Superior temporal gyrus (tissue), 1 donor: ENCODE results near the gene ADAMTS9.
"Not testable (repeated sequence)": the region's sequence is repeated elsewhere in the genome, so short reads cannot be mapped to it uniquely, and the experiment has no call there.

Source experiments
- DNase-seq: peaks from one replicate; pipeline ENCODE4 v3.0.0-alpha.2; 2016; ENCODE audit errors: extremely low spot score

ADAMTS9 gene

DNA sequence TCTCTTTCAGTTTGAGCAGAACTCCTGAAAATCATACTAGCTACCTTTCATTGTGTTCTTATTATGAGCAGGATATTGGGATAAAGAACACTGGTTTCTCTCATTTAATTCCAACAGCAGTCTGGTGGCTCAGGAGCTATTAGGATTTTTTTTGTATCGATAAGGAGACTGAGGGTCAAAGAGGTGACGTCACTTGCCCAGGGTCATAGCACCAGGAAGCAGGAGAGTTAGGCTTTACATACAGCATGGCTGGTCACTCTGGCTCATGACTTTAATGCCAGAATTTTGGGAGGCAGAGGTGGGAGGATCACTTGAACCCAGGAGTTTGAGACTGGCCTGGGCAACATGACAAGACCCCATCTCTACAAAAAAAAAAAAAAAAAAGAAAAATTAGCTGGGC lies 113.6 kb downstream of the ADAMTS9 start:
- DNase-seq: no peak

DNA sequence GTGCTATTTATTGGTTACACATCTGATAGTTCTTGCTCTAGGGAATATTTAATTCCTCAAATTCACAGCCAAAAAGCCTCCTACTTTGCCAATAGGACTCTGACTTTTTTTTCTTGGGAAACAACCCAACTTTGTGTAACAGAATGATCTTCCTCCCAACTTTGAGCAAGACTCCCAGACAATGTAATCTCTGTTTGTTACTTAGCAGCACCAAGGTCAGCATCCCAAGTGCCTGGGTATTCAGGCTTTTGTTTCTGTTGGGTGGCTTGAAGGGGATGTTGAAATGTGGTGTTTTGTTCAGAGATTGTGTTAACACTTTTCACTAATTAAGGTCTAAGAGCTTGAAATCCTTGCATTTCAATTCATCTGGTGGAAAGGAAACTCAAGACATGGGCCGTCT lies 115.8 kb downstream of the ADAMTS9 start:
- DNase-seq: no peak

DNA sequence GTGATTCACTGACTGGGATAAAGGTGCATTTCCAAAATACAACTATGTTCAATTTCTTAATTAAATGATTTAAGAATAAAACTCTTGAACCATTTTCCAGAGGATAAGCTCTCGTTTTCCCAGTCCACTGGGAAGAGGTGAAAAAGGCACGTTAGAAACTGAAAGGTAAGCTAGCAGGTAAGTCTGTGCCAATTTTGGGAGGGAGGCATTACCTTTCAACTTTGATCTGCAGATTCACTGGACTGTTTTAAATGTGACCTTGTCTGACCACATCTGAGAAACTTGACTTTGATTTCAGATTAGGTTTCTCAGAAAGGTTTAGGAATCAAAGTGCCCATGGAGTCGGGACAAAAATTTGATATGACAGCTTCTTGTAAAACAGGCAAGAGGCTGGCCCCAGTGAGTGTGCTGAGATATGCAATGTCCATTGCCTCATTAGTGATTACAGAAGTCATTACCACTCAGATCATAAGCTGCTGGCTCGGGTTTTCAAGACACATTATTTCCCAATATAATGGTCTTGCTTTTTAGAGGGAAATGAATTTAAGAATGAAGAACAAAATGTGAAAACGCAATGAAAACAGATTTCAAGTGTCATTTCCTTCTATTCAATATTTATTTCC lies 118.8 kb downstream of the ADAMTS9 start:
- DNase-seq: no peak

DNA sequence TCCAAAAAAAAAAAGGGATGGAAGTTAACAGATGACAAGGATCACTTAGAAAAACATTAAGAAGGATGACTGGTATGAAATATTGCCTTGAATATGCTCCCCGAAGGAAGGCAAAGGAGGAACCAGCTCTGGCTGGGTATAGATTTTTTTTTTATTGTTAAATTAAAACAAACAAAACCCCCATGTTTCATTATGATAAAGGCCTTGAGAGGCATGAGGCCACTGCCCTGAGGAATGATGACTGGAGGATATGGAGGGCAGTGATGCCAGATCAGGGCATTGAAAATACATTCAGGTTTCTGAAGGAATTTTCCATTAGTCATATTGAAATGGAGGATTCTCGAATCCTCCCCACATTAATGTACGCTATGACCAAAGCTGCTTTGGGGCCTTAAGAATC lies 120.9 kb downstream of the ADAMTS9 start:
- no peak for DNase-seq

DNA sequence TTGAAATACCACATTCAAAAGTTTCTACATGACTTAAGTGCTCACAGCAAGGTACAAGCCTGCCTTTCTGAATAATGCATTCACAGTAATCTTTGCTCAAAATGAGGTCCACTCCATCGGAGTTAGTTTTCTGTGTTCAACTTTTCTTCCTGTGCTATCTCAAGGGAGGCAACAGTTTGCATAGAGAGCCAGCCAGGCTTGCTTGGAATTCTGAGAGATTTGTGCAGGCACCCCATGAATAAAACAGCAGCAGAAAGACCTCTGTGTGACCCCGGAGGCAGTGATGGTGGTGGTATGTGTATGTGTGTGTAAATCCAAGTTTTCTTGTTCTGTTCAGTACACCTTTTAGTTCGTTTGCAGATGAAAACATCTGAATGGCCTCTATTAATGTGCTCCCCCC lies 124.0 kb downstream of the ADAMTS9 start:
- DNase-seq: no peak

DNA sequence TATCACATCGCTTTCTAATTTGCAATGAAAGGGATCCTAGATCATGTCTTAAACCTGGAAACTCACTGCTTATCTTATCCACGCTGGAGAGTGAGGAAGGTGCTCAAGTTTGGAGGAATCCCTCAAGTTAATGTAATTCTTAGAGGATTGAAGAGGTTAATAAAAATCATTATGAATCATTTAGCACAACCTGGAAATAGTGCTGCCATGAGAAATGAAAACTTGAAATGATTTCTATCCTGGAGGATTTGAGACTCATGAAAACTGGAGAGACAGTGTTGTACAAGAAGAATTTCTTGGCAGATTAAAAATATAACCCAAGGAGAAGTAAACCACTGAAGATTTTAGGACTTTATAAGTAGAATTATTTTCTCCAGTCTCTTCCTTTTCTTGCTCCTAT lies 125.9 kb downstream of the ADAMTS9 start:
- DNase-seq: no peak

DNA sequence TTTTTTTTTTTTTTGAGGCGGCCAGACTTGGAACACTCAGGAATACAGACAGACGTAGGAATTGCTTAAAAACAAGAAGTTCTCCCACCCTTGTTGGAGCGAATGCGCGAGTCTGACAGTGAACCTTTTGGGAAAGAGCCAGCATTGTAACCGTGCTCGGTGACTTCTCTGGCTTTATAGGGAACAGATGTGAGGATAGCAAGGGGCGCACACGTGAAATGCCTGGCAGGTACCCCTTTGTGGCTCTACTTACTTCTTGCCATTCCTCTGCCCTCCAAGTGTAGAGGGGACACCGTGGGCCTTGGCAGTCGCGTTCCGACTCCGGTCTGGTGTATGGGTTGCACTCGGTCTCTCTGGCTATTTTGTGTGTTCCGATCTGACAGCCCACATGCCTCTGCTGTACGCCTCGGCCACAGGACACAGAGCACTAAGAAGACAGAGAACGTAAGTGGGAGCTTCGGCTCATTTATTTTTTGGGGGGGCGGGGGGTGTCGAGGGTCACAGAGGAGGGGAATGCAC lies 126.4 kb downstream of the ADAMTS9 start:
- no peak for DNase-seq

DNA sequence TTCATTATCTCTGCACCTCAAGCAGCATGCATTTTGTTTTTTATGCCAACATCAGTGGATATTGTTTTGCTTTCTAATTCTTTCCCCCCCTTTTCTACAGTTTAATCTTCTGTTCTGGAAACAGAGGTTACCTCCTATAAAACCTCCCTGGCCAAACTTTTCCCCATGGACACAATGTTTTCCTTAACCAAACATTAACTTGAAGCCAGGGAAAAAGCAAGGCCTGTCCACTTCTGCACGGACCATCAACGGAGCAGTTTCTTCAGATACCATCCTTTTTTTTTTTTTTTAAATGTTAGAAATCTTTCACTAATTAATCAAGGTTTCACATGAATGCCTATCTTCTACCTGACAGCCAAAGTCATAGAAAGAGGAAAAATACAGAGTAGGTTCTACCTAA lies 127.0 kb downstream of the ADAMTS9 start:
- no peak for DNase-seq

DNA sequence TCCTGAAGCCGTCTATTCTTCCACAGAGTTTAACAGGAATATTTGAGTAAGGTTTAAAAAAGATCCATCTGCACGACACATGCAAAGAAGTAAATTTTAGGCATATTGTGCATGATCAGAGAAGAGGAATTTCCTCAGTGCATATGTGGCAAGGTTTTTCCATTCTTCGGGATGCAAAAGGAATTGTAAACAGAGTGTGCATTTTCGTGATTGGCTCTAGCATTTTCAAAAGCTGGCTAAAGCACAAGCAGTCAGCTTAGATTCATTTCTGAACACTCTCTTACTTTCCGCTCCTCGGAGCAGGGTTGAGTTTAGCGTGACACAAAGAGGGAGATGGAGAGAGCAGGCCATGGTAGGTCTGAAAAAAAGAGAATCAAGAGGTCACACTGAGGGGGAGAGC lies 128.2 kb downstream of the ADAMTS9 start:
- no peak for DNase-seq

DNA sequence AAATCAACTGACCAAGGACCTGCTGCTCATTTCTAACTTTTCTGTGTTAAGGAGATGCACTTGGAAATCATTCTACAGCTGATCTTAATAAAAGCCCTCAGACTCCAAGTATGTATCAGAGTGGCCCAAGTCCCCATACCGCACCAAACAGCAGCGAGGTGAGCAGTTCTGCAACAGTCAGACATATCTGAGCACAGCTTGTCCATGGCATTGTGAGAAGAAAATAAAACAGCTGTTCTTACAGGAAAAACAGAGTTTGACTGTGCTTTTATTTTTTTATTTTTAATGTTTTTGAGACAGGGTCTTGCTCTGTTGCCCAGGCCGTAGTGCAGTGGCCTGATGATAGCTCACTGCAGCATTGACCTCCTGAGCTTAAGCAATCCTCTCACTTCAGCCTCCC lies 131.8 kb downstream of the ADAMTS9 start:
- DNase-seq: no peak

DNA sequence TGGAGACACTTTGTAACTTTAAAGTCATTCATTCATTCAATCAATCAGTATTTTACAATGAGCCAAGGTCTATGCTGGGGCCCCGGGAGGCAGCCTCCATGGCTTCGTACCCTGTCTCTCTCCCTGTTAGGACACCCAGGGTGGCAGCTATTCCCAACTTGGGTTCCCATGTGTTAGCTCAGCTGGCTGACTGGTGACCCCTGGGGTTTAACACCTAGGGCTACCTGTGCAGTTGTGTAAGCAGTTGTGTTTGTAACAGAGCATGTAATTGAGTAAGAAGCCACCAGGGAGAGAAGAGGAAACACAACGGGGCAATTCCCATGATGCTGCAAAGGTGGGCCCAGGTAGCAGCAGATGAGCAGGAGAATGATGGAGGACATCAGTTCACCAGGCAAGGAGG lies 132.4 kb downstream of the ADAMTS9 start:
- no peak for DNase-seq

DNA sequence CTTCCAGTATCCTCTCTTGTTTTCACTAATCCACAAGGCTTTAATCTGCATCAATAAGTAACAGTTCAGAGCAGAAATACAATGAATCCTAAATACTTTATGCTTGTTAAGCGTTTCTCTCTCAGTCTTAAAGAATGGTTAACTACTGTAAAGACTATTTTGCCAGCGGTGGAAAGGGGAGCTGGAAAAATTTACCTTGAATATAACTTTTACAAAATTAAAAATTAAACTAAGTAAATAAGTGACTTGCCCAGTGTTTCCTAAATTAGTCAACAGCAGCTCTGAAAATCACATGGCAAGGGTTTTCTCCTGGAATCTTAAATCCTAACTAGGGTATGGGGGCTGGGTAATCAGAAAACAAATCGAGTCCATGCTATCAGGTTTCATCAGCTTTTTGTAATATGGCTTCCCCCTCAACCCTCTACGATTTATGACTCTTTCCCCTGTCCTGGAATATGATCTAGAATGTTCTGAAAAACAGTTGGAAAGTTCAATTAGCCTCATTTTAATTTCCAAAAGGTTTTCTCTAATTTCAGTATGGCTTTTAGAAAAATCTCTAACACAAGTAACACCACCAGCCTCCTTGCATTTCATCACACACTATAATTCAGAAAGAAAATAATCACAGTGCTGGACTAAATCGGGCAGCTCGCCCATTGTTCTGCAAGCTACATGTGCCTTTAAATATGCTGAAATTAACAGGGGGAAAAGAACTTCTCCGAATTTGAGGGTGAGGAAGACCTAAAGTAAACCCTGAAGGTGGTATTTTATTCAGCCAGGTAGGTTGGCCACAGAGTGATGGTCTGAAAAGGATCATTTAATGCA lies 133.5 kb downstream of the ADAMTS9 start:
- DNase-seq: no peak

DNA sequence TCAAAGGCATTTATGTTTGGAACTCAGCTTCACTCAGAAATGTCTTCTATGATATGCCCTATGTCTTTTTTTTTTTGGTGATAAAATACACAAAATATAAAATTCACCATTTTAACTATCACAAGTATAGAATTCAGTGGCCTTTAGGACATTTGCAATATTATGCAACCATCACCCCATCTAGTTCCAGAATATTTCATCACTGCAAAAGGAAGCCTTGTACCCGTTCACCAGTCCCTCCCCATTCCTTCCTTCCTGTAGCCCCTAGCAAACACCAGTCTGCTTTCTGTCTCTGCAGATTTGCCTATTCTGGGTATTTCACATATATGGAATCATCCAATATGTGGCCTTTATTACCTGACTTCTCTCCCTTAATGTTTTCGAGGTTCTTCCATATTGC lies 134.8 kb downstream of the ADAMTS9 start:
- DNase-seq: no peak

DNA sequence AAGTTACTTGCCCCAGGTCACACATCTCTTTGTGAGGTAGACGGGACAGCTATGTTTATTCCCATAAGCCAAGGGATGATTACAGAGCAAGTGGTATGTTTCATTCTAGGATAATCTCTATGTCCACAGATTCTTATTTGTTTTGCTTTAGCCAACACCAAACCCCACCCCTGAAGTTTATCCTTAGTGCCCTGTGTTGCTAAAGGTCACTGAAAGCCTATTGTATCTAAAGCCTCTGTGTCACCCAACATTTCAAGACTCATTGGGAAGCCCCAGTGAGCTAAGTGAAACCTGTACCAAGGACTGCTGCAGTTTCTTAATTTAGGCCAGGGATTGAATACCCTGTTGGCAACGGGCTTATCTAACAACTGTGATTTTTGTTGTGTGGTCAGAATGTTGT lies 135.6 kb downstream of the ADAMTS9 start:
- no peak for DNase-seq

DNA sequence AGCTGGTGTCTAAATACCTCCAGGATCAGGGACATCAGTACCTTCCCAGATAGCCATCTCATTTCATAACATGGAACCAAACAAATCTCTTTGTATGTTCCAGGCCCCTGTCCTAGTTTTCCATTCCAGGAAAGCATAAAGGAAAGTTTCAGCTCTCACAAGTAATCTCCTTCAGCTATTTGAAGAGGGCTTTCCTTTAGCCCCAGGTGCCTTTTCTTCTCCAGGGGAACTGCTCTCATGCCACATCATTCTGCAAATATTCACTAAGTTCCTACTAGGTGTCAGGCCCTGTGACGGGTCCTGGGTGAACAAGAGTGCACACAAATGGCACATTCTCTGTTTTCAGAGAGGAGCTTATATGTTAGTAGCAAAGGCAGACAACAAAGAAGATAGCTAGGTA lies 136.1 kb downstream of the ADAMTS9 start:
- no peak for DNase-seq

DNA sequence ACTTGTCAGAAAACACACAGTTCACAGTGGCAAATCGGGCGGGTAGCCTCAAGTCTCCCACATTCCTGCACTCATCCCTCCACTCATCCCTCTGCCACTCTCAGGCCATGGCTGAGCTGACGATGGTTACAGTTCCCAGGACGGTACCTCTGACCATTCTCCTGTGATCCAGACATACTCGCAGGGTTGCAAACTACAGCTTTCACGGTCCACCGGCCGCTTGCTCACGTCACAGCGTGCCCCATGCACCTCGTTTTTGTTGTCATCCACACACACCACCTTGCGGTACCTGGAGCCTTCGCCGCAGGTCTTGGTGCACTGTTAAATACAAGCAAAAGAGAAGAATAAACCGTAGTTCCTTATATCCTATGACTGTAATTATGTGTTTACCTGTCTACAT lies 137.1 kb downstream of the ADAMTS9 start:
- DNase-seq: no peak

DNA sequence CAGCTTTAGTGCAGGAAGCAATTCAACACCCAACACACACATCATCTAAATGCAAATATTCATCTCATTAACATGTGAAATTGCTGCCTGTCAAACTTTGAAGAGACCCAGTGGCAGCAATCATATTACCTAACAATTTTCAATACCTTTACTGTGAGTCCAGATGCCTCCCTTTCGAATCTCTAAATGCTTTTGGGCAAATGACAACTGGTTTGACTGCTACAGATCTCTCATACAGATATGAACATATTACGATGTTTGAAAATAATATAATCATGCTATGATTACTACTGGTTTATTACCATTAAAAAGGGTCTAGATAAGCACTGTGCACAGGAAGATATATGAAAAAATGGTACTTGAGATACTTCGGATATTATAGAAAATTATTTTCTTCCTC lies 137.9 kb downstream of the ADAMTS9 start:
- DNase-seq: no peak

DNA sequence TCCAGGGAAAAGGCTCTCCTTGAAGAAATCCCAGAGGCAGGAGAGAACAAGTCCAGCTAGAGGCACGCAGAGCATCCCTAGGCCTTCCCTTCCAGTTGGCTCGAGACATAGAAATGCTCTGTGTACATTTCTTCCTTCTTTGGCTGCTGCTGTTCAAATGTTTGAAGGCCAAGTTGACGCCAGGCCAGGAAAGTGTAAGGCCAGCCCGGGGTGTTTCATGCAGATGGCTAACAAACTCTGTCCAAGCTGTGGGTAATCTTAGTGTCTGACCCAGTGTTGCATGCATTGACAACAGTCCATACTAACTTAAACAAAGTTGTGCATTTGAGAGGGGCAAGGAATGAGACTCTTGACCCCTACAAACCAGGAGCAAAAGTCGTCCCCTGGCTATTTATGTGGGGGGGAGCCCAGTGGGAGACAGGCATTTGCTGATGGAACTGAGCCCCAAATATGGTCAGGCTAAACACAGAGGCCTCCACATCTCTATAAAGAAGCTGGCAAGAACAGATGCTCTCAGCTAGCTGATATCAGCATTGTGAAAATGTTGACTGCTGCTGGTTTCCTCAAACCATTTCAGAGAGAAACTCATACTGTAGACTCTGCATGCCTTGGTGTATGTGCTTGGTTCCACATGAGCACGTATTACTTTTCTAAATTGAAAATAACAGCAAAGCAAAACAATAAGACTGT lies 139.5 kb downstream of the ADAMTS9 start:
- no peak for DNase-seq

DNA sequence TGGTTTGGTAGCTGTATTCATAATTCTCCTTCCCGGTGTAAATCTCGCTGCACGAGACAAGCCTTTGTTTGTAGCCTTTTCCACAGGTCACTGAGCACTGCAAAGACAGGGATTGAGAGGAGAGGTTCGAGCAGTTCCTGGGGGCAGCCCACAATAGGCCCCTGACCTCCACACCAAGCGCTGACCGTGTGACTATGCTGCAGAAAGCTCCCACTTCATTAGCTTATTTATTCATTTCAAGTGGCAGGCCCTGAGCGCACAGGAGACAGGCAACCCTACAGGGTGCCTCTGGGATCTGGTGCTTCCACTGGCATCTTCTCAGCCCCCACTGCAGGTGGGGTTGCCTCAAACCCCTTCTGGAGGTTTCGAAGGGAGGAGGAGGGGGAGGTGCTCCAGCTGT lies 140.9 kb downstream of the ADAMTS9 start:
- DNase-seq: no peak

DNA sequence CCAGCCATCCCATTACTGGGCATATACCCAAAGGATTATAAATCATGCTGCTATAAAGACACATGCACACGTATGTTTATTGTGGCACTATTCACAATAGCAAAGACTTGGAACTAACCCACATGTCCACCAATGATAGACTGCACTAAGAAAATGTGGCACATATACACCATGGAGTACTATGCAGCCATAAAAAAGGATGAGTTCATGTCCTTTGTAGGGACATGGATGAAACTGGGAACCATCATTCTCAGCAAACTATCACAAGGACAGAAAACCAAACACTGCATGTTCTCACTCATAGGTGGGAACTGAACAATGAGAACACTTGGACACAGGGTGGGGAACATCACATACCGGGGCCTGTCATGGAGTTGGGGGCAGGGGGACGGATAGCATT lies 142.6 kb downstream of the ADAMTS9 start:
- DNase-seq: not testable (repeated sequence)

DNA sequence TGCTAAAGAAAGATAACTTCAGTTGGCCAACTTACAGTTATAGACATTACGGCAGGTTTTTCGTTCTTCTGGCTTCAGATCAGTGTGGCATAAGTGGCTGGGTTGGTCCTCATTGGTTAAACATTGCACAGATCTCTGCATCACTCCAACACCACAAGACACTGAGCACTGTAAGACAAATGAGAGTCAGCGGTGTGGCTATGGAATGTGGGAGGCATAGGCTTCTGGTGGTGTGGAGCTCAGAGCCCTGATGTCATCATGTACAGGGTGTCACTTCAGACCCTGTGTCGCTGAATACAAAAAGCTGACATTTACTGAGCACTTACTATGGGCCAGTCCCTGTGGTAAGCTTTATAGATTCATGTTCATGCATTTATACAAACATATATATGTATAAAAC lies 146.0 kb downstream of the ADAMTS9 start:
- no peak for DNase-seq

DNA sequence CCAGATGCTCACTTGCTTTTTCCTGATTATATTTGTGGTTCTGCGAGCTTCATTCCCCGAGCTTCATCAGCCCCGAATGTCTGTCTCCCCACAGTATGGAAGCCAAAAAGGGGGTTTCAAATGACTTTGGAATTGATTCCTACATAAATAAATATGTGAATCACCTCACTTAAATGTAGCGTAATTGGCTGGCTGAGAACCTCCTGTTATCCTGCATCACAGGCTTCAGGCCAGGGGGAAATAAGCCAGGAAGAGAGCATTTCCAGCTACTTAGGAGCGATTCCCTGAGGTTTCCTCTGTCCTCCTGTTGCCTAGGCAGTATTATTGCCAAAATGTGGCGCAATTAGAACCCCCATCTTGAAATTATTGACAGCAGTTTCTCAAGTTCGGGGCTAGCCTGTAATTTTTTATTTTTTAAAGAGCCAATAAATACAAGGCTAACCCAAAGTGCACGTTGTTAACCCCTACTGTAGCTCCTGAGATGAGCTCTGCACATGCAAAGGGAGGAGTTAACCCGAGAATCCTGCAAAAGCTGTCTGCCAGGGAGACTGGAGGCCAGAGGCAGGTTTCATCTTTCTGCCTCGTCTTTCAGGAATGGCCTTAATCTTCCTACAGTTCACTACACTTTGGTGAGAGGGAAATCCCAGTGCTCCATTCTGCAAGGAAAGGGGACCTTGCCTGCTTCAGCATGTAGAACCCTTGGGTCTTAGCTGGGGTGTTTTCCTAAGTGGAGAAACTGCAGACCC lies 148.2 kb downstream of the ADAMTS9 start:
- DNase-seq: no peak
